Ishikawa (cell line): ENCODE measurements around the gene TLE1.

ENCODE experiments used
- CEBPB ChIP-seq: IDR thresholded peaks from 2 replicates; pipeline ENCODE4 v1.6.1; 2012
- CREB1 ChIP-seq: IDR thresholded peaks from 2 replicates; pipeline ENCODE4 v1.6.1; 2012; ENCODE audit warnings: low read depth
- EGR1 ChIP-seq: IDR thresholded peaks from 2 replicates; pipeline ENCODE4 v1.6.1; 2012
- EP300 ChIP-seq: IDR thresholded peaks from 2 replicates; pipeline ENCODE4 v1.6.1; 2012; ENCODE audit warnings: borderline replicate concordance
- FOXM1 ChIP-seq: IDR thresholded peaks from 2 replicates; pipeline ENCODE4 v1.6.1; 2012; ENCODE audit warnings: low read depth, borderline replicate concordance
- MAX ChIP-seq: IDR thresholded peaks from 2 replicates; pipeline ENCODE4 v1.6.1; 2012
- NFIC ChIP-seq: IDR thresholded peaks from 2 replicates; pipeline ENCODE4 v1.6.1; 2012
- RAD21 ChIP-seq: IDR thresholded peaks from 2 replicates; pipeline ENCODE4 v1.6.1; 2012; ENCODE audit warnings: low read depth
- REST ChIP-seq: IDR thresholded peaks from 2 replicates; pipeline ENCODE4 v1.6.1; 2012; ENCODE audit warnings: low read depth, mild to moderate bottlenecking
- TAF1 ChIP-seq: IDR thresholded peaks from 2 replicates; pipeline ENCODE4 v1.6.1; 2012; ENCODE audit warnings: low read depth, mild to moderate bottlenecking
- TCF12 ChIP-seq: IDR thresholded peaks from 2 replicates; pipeline ENCODE4 v1.6.1; 2012; ENCODE audit warnings: low read depth
- TEAD4 ChIP-seq: IDR thresholded peaks from 2 replicates; pipeline ENCODE4 v1.6.1; 2012
- USF1 ChIP-seq: IDR thresholded peaks from 2 replicates; pipeline ENCODE4 v1.6.1; 2012
- YY1 ChIP-seq: IDR thresholded peaks from 2 replicates; pipeline ENCODE4 v1.6.1; 2012; ENCODE audit warnings: low read depth
- ZBTB7A ChIP-seq: IDR thresholded peaks from 2 replicates; pipeline ENCODE4 v1.6.1; 2012; ENCODE audit warnings: low read depth

Gene TLE1

GRCh38 chr9:81610740-81611107, 78.6 kb downstream of the TLE1 start:
- TF ChIP-seq MAX (no peak), YY1 (no peak), USF1 (no peak), ZBTB7A (no peak), EP300 (no peak), TEAD4 (no peak), EGR1 (no peak), RAD21 (no peak), CREB1 (no peak), TAF1 (no peak), FOXM1 (no peak), CEBPB (no peak), TCF12 (no peak), REST (no peak), NFIC (no peak)

GRCh38 chr9:81609782-81610739, 79.3 kb downstream of the TLE1 start:
- TF ChIP-seq EGR1 (no peak), YY1 (no peak), CREB1 (no peak), ZBTB7A (no peak), MAX (no peak), CEBPB (no peak), EP300 (no peak), TEAD4 (no peak), REST (no peak), NFIC (no peak), FOXM1 (no peak), TAF1 (no peak), USF1 (no peak), TCF12 (no peak), RAD21 (no peak)

- TF ChIP-seq TAF1 (no peak), NFIC (no peak), TCF12 (no peak), EGR1 (no peak), CEBPB (no peak), MAX (no peak), YY1 (no peak), TEAD4 (no peak)
Observed at GRCh38 chr9:81608289-81608657, 81.1 kb downstream of the TLE1 start.

- TF ChIP-seq REST (no peak), YY1 (no peak), EGR1 (no peak), CEBPB (no peak), MAX (no peak), TAF1 (no peak), NFIC (no peak), TEAD4 (no peak), RAD21 (no peak), TCF12 (no peak), USF1 (no peak), CREB1 (no peak), FOXM1 (no peak), ZBTB7A (no peak), EP300 (no peak)
Observed at GRCh38 chr9:81607593-81608288, 81.6 kb downstream of the TLE1 start.
